Measurements from ENCODE around the gene PCSK4. TPM values are rescaled to one million over a fixed set of nuclear protein-coding genes. Genes with fewer than 3 reads are reported as not detected.

Gene PCSK4
- total RNA-seq, 4 donors from 2014 or later: 7.7 to 14.6 (median 12.1) TPM

DNA sequence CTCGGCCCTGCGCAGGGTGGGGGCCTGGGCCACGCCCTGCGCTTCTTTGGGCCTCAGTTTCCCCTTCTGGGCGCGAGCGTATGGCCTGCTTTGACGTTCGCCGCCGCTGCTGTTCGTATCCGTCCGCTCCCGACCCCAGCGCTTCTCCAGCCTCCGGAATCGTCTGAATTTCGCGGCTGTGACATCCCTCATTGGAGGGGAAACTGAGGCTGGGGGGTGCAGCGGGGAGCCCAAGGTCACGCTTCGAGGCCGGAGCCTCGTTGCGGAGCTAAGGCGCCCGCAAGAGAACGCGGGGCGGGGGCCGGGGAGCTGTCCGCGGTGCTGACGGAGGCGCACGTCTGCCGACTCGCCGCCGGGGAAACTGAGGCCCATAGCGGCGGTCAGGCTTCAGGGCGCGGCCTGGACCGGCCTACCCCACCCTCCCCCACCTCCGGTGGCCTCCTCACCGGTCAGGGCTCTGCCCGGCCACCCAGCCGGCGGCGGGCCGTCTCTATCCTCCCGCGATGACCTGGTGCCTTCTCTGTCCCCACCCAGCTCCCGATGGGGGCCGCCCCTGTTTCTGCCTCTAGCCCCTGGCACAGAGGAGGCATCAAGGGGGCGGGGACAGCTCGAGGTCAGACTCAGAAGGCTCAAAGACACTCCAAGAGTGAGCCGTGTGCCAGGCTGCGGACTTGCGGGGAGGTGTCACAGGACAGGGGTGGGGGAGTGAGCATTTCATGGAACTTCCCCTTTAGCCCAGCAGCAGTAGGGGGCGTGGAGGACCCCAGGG lies 43.3 kb downstream of the PCSK4 start:
- Histone ChIP-seq H3K27ac (no peak overlapping the region), H3K4me1 (peaks cover 0 to 33% (median 16%) of the 10 kb centered on the region in 4 donors), H3K9me3 (no peaks in the 10 kb centered on the region), H3K36me3 (peaks cover 0 to 7% (median 0%) of the 10 kb centered on the region in 3 donors), H3K27me3 (peaks cover 3 to 56% of the 10 kb centered on the region in 2 donors), H3K4me3 (peak overlapping the region in 2 of 4 donors; percentile 48 to 51)
- TF ChIP-seq, protein P1, sequence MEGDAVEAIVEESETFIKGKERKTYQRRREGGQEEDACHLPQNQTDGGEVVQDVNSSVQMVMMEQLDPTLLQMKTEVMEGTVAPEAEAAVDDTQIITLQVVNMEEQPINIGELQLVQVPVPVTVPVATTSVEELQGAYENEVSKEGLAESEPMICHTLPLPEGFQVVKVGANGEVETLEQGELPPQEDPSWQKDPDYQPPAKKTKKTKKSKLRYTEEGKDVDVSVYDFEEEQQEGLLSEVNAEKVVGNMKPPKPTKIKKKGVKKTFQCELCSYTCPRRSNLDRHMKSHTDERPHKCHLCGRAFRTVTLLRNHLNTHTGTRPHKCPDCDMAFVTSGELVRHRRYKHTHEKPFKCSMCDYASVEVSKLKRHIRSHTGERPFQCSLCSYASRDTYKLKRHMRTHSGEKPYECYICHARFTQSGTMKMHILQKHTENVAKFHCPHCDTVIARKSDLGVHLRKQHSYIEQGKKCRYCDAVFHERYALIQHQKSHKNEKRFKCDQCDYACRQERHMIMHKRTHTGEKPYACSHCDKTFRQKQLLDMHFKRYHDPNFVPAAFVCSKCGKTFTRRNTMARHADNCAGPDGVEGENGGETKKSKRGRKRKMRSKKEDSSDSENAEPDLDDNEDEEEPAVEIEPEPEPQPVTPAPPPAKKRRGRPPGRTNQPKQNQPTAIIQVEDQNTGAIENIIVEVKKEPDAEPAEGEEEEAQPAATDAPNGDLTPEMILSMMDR (IDR thresholded peaks at IDR 0.05): no peak
- no peak for TF ChIP-seq POLR2A (IDR thresholded peaks at IDR 0.05)
- no peak for DNase-seq

DNA sequence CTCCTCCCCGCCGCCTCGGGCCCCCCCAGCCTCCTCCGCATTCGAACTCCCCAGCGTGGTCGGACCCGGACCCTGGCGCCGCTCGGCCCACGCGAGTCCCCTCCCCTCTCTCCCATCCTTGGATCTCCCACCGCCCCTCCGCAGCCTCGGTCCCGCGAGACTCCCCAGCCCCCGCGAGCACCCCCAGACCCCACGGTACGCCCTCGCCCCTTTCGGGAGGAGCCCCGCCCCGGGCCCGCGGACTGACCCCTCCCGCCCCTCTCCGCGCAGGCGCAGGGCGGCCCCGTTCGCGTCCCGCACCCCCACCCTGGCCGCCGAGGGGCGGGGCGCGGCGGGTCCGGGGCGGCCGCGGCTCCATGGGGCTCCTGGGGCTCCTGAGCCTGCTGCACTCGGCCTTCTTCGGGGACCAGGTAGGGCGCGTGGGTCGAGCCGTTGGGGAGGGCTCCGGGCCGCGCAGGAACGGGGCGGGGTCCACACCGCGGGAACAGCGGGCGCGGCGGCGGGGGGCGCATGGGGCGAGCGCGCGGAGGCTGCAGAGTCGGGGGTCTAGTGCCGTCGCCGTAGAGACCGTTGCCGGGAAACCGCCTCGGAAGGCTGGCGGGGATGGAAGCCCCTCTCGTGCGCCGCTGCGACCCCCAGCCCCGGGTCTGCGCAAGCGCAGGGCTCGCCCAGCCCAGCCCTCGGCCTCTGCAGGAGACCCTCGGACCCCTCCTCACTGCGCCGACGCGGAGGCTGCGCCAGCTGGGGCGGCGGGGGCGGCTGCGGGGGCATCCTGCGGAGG lies 44.0 kb downstream of the PCSK4 start:
- H3K27me3 ChIP-seq: peaks cover 3 to 49% of the 10 kb centered on the region in 2 donors
- no peak overlapping the region for H3K27ac ChIP-seq
- peaks cover 0 to 33% (median 16%) of the 10 kb centered on the region in 4 donors for H3K4me1 ChIP-seq
- no peak for TF ChIP-seq POLR2A (IDR thresholded peaks at IDR 0.05)
- TF ChIP-seq, protein P1 (IDR thresholded peaks at IDR 0.05): no peak
- H3K9me3 ChIP-seq: no peaks in the 10 kb centered on the region
- H3K36me3 ChIP-seq: peaks cover 0 to 15% (median 0%) of the 10 kb centered on the region in 3 donors
- DNase-seq: no peak
- peak overlapping the region in 3 of 4 donors; percentile 48 to 51 (median 49) for H3K4me3 ChIP-seq

DNA sequence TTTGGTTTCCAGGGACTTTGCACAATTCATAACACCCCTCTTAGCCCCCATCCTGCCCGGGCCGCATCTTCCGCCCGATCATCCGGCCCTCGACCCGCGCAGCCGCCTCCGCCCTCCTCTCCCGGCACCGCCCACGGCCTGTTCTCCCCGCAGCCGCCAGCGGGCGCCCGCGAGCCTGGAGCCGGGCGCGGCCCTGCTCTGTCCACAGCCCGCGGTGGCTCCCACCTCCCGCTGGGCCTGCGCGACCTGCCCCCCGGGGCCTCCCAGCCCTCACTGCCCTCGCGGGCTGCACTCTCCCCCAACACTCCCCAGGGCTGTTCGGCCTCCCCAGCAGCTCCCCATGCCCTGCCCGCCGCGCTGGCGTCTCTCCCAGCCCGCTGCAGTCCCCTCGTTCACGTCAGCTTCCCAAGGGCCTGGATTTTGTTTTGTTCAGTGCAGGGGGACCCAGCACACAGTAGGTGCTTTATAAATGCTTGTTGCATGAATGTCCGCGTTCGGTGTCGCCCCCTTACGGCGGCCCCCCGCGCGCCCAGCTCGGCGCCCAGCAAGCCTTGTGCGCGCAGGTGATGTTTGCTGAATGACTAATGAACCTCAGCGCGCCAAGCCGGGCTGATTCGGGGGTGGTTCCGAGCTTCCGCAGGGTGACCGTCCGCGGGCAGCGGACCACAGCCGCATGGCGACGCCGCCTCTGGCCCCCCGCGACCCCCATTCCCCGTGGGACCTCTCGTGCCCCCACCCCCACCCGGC lies 44.8 kb downstream of the PCSK4 start:
- Histone ChIP-seq H3K27me3 (peaks cover 3 to 42% of the 10 kb centered on the region in 2 donors), H3K36me3 (peaks cover 0 to 22% (median 0%) of the 10 kb centered on the region in 3 donors), H3K27ac (peak overlapping the region in 1 of 4 donors; percentile 65), H3K4me3 (peak overlapping the region; percentile 33 to 51 (median 48)), H3K4me1 (peaks cover 0 to 33% (median 16%) of the 10 kb centered on the region in 4 donors), H3K9me3 (no peaks in the 10 kb centered on the region)
- peak; percentile 74 to 87 (median 87) for DNase-seq
- TF ChIP-seq POLR2A (IDR thresholded peaks at IDR 0.05): no peak
- TF ChIP-seq, protein P1 (IDR thresholded peaks at IDR 0.05): peak; percentile 69 to 98 (median 94)

DNA sequence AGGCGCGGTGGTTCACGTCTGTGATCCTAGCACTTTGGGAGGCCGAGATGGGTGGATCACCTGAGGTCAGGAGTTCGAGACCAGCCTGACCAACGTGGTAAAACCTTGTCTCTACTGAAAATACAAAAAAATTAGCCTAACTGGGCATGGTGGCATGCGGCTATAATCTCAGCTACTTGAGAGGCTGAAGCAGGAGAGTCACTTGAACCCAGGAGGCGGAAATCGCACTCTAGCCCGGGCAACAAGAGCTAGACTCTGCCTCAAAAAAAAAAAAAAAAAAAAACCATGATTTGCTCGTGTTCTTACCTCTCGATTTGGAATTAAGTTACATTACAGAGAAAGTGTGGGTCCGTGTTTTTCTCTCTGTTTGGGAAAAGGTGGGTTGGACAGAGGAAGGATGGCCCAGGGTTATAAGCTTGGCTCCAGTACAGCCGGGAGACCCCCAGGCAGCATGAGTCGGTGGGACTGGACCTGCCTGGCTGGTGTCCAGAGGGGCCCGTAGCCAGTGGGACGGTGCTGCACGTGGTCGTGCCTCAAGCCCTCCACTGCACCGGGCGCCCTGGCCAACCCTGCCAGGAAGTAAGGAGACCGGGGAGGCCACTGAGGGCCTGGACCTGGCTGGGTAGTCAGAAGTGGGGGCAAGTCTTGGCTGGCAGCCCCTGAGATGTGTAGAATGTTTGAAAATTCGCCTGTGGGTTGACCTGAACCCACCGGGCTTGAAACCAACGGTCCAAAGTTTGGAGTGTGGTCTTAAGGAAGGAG lies 48.3 kb downstream of the PCSK4 start:
- peaks cover 0 to 38% (median 23%) of the 10 kb centered on the region in 4 donors for H3K4me1 ChIP-seq
- H3K9me3 ChIP-seq: no peaks in the 10 kb centered on the region
- TF ChIP-seq, protein P1 (IDR thresholded peaks at IDR 0.05): no peak
- TF ChIP-seq POLR2A (IDR thresholded peaks at IDR 0.05): no peak
- H3K4me3 ChIP-seq: no peak overlapping the region
- DNase-seq: no peak
- H3K36me3 ChIP-seq: peaks cover 0 to 32% (median 0%) of the 10 kb centered on the region in 3 donors
- H3K27ac ChIP-seq: no peak overlapping the region
- peaks cover 3 to 16% of the 10 kb centered on the region in 2 donors for H3K27me3 ChIP-seq

Data from Peyer's patch (tissue), 4 donors.